Lower leg skin (tissue), 3 donors: Measurements from ENCODE around the gene POLA1.

Experiments
- CTCF ChIP-seq, 3 donors: fragments of 450-650 bp; IDR thresholded peaks; one replicate each; pipeline ENCODE4 v1.5.1; 2016; ENCODE audit warnings: antibody characterized with exemption in 3 of 3, mild to moderate bottlenecking in 3 of 3, moderate library complexity in 2 of 3
- POLR2A ChIP-seq, 2 donors: fragments of 450-650 bp; IDR thresholded peaks; one replicate each; pipeline ENCODE4 v1.6.1; 2016 to 2017; ENCODE audit warnings: antibody characterized with exemption in 2 of 2, mild to moderate bottlenecking in 1 of 2, moderate library complexity in 1 of 2

- TF ChIP-seq CTCF (IDR thresholded peaks at IDR 0.05) = no peak
- TF ChIP-seq POLR2A (IDR thresholded peaks at IDR 0.05) = no peak
Observed at GRCh38 chrX:24900234-24900633, 206.5 kb downstream of the POLA1 start.
